Panc1 (cell line): ENCODE results near the gene PRR30.

Source experiments
- CTCF ChIP-seq: fragments of 450-650 bp; IDR thresholded peaks from 2 replicates; pipeline ENCODE4 v1.5.1; 2017; ENCODE audit warnings: mild to moderate bottlenecking
- POLR2AphosphoS5 ChIP-seq: IDR thresholded peaks from 2 replicates; pipeline ENCODE4 v1.6.1; 2012; ENCODE audit warnings: mild to moderate bottlenecking, low read depth, low read length, moderate library complexity
- SIN3A ChIP-seq: IDR thresholded peaks from 2 replicates; pipeline ENCODE4 v1.6.1; 2012; ENCODE audit warnings: low read depth, mild to moderate bottlenecking, low read length, moderate library complexity, borderline replicate concordance; ENCODE audit not compliant: insufficient read depth

DNA sequence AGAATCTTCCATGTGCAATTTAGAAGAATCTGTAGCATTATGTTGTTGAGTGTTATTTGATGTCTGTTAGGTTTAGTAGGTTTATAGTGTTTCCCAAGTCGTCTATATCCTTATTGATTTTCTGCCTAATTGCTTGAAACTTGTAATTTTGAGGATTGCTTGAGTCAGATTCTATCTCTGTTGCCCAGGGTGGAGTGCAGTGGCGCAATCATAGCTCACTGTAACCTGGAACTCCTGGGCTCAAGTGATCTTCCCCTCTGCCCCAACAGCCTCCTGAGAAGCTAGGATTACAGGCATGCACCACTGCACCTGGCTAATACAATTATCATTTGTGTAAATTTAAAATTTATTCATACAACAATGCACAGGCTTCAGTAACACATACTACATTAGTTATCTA lies 6.5 kb upstream of the PRR30 start:
- TF ChIP-seq CTCF (no peak), POLR2AphosphoS5 (no peak), SIN3A (no peak)
